ENCODE results near the gene AP1M1. TPM values are rescaled to one million over a fixed set of nuclear protein-coding genes. Genes with fewer than 3 reads are reported as not detected.

AP1M1 gene
- total and polyA plus RNA-seq, 2 experiments from 2014 or later = 56.7 to 93.3 TPM

DNA sequence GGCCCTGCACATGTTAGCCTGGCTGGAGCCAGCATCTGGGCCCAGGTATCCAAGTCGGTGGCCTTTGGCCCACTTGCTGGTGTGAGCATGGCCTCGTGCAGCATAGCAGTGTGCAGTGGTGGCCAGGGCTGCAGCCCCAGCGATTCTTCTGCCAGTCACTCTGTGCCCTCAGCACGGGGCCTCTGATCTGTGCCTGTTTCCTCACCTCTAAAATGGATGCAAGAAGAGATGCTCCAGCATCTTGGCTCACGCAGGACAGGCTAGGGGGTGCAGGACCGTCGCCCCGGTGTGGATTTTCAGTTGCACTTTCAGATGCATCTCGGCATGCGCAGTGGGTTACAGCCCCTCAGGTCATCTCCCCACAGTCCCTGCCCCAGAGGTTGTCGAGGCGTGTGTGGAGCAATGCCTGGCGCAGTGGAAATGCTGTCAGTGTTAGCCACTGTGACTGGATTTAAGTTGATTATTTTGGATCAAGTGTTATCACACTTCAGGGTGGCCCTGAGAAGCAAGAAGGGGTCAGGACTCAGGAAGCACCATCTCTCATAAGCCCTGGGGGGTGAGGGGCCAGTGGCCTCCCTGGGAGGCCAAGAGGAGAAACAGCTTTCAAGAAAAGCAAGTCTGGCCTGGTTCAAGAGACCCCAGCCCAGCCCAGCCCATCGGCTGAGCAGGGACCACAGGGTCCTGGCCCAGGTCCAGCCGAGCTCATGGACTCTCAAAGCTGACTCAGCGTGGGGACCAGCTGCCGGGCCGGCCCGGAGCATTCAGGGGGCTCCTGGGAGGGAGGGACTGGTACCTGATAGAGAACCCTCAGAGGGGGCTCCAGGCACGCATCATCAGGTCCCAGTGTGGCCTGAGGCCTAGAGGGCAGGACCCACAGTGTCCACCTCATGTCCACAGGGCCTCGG lies 27.8 kb downstream of the AP1M1 start:
- H3K27ac ChIP-seq = no peak overlapping the region
- 93% methylated on average over 17 of the region's 21 CpGs for WGBS (ENCODE audit: low lambda C conversion rate, missing lambda C conversion rate)
- no peaks in the 10 kb centered on the region for H3K4me1 ChIP-seq (ENCODE audit: insufficient read depth)
- TF ChIP-seq, protein P1, sequence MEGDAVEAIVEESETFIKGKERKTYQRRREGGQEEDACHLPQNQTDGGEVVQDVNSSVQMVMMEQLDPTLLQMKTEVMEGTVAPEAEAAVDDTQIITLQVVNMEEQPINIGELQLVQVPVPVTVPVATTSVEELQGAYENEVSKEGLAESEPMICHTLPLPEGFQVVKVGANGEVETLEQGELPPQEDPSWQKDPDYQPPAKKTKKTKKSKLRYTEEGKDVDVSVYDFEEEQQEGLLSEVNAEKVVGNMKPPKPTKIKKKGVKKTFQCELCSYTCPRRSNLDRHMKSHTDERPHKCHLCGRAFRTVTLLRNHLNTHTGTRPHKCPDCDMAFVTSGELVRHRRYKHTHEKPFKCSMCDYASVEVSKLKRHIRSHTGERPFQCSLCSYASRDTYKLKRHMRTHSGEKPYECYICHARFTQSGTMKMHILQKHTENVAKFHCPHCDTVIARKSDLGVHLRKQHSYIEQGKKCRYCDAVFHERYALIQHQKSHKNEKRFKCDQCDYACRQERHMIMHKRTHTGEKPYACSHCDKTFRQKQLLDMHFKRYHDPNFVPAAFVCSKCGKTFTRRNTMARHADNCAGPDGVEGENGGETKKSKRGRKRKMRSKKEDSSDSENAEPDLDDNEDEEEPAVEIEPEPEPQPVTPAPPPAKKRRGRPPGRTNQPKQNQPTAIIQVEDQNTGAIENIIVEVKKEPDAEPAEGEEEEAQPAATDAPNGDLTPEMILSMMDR (IDR thresholded peaks at IDR 0.05; ENCODE audit: poor library complexity) = no peak
- H3K9me3 ChIP-seq (ENCODE audit: low read depth) = peaks cover 5% of the 10 kb centered on the region
- H3K79me2 ChIP-seq = peaks cover 4% of the 10 kb centered on the region
- H2AFZ ChIP-seq = no peak overlapping the region
- H3K4me2 ChIP-seq = no peak overlapping the region
- H3K9me2 ChIP-seq (replicated peaks; ENCODE audit: insufficient read depth) = no peaks in the 10 kb centered on the region
- no peak overlapping the region for H3K4me3 ChIP-seq
- no peaks in the 10 kb centered on the region for H3K27me3 ChIP-seq
- no peaks in the 10 kb centered on the region for H3K36me3 ChIP-seq (replicated peaks; ENCODE audit: insufficient read depth, low read depth)
- H4K20me1 ChIP-seq (ENCODE audit: insufficient read depth, poor library complexity, severe bottlenecking) = no peaks in the 10 kb centered on the region
- DNase-seq (ENCODE audit: low spot score) = no peak

DNA sequence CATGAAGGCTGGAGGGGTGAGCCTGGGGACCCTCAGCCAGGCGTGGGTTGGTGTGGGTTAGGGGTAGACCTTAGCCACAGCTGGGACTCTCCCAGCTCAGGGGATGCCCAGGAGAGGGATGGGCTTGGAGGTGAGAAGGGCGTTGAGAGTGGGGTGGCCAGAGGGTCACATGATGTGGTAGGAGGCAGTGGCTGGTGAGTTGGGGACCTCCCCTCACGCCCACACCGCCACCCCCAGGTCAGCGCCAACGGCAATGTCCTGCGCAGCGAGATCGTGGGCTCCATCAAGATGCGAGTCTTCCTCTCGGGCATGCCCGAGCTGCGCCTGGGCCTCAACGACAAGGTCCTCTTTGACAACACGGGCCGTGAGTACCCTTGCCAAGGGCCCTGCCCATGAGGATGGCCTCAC lies 28.5 kb downstream of the AP1M1 start:
- no peak for TF ChIP-seq EZH2phosphoT487 (IDR thresholded peaks at IDR 0.05; ENCODE audit: low read depth, severe bottlenecking, unreplicated experiment)
- no peak for TF ChIP-seq EZH2 (IDR thresholded peaks at IDR 0.05; ENCODE audit: borderline replicate concordance)
- TF ChIP-seq, protein P1 (IDR thresholded peaks at IDR 0.05; ENCODE audit: poor library complexity) = no peak
- Histone ChIP-seq H3K79me2 (peaks cover 2% of the 10 kb centered on the region), H3K27me3 (no peaks in the 10 kb centered on the region), H3K9me2 (replicated peaks; ENCODE audit: insufficient read depth) (no peaks in the 10 kb centered on the region), H3K4me1 (ENCODE audit: insufficient read depth) (no peaks in the 10 kb centered on the region), H4K20me1 (ENCODE audit: insufficient read depth, poor library complexity, severe bottlenecking) (no peaks in the 10 kb centered on the region), H3K36me3 (replicated peaks; ENCODE audit: insufficient read depth, low read depth) (no peaks in the 10 kb centered on the region), H3K9me3 (ENCODE audit: low read depth) (no peaks in the 10 kb centered on the region), H3K4me2 (no peak overlapping the region), H3K4me3 (no peak overlapping the region), H3K27ac (no peak overlapping the region), H2AFZ (no peak overlapping the region)
- 96% methylated on average over 16 of the region's 16 CpGs for WGBS (ENCODE audit: low lambda C conversion rate, missing lambda C conversion rate)
- DNase-seq (ENCODE audit: low spot score) = no peak

DNA sequence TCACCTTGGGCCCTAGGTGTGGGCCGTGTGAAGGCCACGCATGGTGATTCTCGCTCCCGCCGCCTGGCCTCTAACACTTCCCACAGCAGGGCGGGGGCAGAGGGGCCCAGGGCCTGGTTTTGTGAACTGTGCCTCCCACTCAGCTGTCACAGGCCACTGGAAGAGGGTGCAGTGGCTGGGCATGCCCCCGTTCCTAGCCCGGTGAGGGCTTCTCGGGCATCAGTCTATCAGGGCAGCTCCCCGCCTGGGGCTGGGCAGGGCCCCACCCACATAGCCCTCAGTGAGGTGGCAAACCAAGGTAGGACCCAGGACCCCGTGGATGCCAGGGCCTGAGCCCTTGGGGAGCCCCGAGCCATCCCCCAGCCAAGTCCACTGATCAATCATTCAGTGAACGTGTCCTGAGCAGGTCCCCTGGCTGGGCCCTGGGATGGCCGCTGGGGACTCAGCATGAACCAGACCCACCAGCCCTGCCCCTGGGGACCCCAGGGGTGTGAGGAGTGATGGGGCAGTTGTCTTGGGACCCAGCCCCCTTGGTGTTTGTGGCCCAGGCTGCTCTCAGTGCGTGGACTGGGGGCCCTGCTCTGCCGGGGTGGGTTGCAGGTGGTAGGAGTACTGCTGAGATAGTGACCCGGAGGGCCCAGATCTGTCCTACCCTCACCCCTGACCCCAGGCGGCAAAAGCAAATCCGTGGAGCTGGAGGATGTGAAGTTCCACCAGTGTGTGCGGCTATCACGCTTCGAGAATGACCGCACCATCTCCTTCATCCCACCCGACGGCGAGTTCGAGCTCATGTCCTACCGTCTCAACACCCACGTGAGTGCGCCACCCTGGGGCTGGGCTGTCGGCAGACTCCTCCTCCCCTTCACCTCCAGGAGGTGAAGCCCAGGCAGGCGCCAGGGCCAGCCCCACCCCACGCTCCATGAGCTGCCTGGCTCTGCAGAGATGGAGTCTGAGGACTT lies 29.4 kb downstream of the AP1M1 start:
- WGBS (ENCODE audit: low lambda C conversion rate, missing lambda C conversion rate) = 92% methylated on average over 33 of the region's 33 CpGs
- no peak for DNase-seq (ENCODE audit: low spot score)
- H3K36me3 ChIP-seq (replicated peaks; ENCODE audit: insufficient read depth, low read depth) = no peaks in the 10 kb centered on the region

More for the DNA sequence above, 29.4 kb downstream of the AP1M1 start:
- H3K79me2 ChIP-seq = no peaks in the 10 kb centered on the region
- no peak overlapping the region for H2AFZ ChIP-seq
- H3K4me3 ChIP-seq = no peak overlapping the region
- H3K9me2 ChIP-seq (replicated peaks; ENCODE audit: insufficient read depth) = no peaks in the 10 kb centered on the region
- H3K4me2 ChIP-seq = no peak overlapping the region
- H3K9me3 ChIP-seq (ENCODE audit: low read depth) = no peaks in the 10 kb centered on the region
- H4K20me1 ChIP-seq (ENCODE audit: insufficient read depth, poor library complexity, severe bottlenecking) = no peaks in the 10 kb centered on the region
- TF ChIP-seq, protein P1 (IDR thresholded peaks at IDR 0.05; ENCODE audit: poor library complexity) = no peak
- no peak for TF ChIP-seq EZH2phosphoT487 (IDR thresholded peaks at IDR 0.05; ENCODE audit: low read depth, severe bottlenecking, unreplicated experiment)
- no peak for TF ChIP-seq EZH2 (IDR thresholded peaks at IDR 0.05; ENCODE audit: borderline replicate concordance)
- no peak overlapping the region for H3K27ac ChIP-seq
- H3K4me1 ChIP-seq (ENCODE audit: insufficient read depth) = no peaks in the 10 kb centered on the region
- no peaks in the 10 kb centered on the region for H3K27me3 ChIP-seq

Data from hepatocyte (in vitro differentiated cells).